SU-DHL-6 (cell line): ENCODE results near the gene PACS1.

Source experiments
- H2AFZ ChIP-seq: fragments of 200-600 bp; sonication (generic); 2 replicates; pipeline ENCODE4 v1.6.1; 2014; ENCODE audit warnings: low read depth, mild to moderate bottlenecking, moderate library complexity, mixed read lengths, antibody characterized with exemption, low read length; ENCODE audit not compliant: severe bottlenecking
- H3F3A ChIP-seq: fragments of 200-600 bp; shearing (Covaris generic); 2 replicates; pipeline ENCODE4 v1.6.0; 2016; ENCODE audit warnings: antibody characterized with exemption, mild to moderate bottlenecking; ENCODE audit not compliant: insufficient read depth
- H3K27ac ChIP-seq: fragments of 200-600 bp; sonication (generic); 2 replicates; pipeline ENCODE4 v1.5.1; 2016; ENCODE audit warnings: low read depth, mild to moderate bottlenecking, low read length, moderate library complexity, mixed read lengths
- H3K27me3 ChIP-seq: fragments of 200-600 bp; sonication (generic), shearing (Covaris generic); 2 replicates; pipeline ENCODE4 v1.6.0; 2014; ENCODE audit warnings: mild to moderate bottlenecking, low read length
- H3K36me3 ChIP-seq: fragments of 200-600 bp; sonication (generic); 2 replicates; pipeline ENCODE4 v1.6.1; 2014; ENCODE audit warnings: mild to moderate bottlenecking, low read length, mixed read lengths
- H3K4me2 ChIP-seq: fragments of 300-600, 200-600 bp; shearing (Covaris generic), sonication (generic); 2 replicates; pipeline ENCODE4 v1.6.0; 2014; ENCODE audit warnings: low read length, low read depth, mild to moderate bottlenecking; ENCODE audit not compliant: poor library complexity, severe bottlenecking
- H3K4me3 ChIP-seq: fragments of 200-600 bp; sonication (generic); 2 replicates; pipeline ENCODE4 v1.5.1; 2014; ENCODE audit warnings: antibody characterized with exemption, low read length, mild to moderate bottlenecking, mixed read lengths; ENCODE audit not compliant: insufficient read depth, poor library complexity, severe bottlenecking
- H3K79me2 ChIP-seq: fragments of 200-600 bp; sonication (generic); 2 replicates; pipeline ENCODE4 v1.6.1; 2014; ENCODE audit warnings: mild to moderate bottlenecking, low read length, moderate library complexity; ENCODE audit not compliant: insufficient read depth
- H3K9ac ChIP-seq: fragments of 200-600 bp; sonication (generic); 2 replicates; pipeline ENCODE4 v1.7.0; 2014; ENCODE audit warnings: mild to moderate bottlenecking, low read length
- H3K9me2 ChIP-seq: fragments of 200-600 bp; sonication (generic); replicated peaks from 2 replicates; pipeline ENCODE4 v1.6.1; 2014; ENCODE audit warnings: low read length; ENCODE audit not compliant: insufficient read depth
- H3K9me3 ChIP-seq: fragments of 200-600 bp; sonication (generic); 2 replicates; pipeline ENCODE4 v1.6.1; 2014; ENCODE audit warnings: low read length, mixed read lengths; ENCODE audit not compliant: insufficient read depth
- H4K20me1 ChIP-seq: fragments of 200-600 bp; sonication (generic); 2 replicates; pipeline ENCODE4 v1.6.1; 2014; ENCODE audit warnings: low read depth, mild to moderate bottlenecking, antibody characterized with exemption, low read length, moderate library complexity, mixed read lengths
- CTCF ChIP-seq: fragments of 200-600 bp; sonication (generic); IDR thresholded peaks from one replicate; pipeline ENCODE4 v1.5.1; 2017; ENCODE audit warnings: antibody characterized with exemption, mild to moderate bottlenecking, low read length, moderate library complexity; ENCODE audit not compliant: insufficient read depth, poor library complexity, severe bottlenecking
- EZH2phosphoT487 ChIP-seq: fragments of 200-600 bp; sonication (generic), shearing (Covaris generic); conservative IDR thresholded peaks from 2 replicates; pipeline ENCODE4 v1.6.1; 2018; ENCODE audit warnings: mild to moderate bottlenecking, antibody characterized with exemption, low read length, moderate library complexity, mixed read lengths

PACS1 gene

DNA sequence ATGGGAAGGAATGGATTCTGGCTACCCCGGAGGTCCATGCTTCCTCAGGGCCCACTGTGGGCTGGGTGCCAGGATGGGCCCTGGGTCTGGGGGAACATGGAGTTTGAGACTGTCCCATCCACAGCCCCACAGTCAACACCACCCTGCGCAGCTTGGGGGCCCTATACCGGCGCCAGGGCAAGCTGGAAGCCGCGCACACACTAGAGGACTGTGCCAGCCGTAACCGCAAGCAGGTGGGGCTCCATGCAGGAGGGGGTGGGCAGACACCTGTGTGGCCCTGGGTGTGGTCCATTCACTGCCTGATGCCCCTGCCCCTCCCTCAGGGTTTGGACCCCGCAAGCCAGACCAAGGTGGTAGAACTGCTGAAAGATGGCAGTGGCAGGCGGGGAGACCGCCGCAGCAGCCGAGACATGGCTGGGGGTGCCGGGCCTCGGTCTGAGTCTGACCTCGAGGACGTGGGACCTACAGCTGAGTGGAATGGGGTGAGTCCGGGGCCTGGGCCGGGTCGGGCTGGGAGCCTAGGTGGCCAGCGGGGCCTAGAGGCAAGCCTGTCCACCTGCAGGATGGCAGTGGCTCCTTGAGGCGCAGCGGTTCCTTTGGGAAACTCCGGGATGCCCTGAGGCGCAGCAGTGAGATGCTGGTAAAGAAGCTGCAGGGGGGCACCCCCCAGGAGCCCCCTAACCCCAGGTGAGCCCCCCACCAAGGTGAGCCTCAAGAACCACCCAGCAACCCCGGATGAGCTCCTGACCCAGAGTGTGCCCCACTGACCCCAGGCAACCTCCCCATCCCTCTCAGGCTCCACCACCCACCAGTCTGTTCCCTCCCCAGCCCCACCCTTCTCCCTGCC is 195.7 kb downstream of the PACS1 start:
- Histone ChIP-seq H3K36me3 (no peaks in the 10 kb centered on the region), H2AFZ (no peak overlapping the region), H4K20me1 (no peaks in the 10 kb centered on the region), H3K27me3 (no peaks in the 10 kb centered on the region), H3F3A (peaks cover 6% of the 10 kb centered on the region), H3K9me2 (no peaks in the 10 kb centered on the region), H3K27ac (no peak overlapping the region), H3K4me3 (no peak overlapping the region), H3K4me2 (no peak overlapping the region), H3K9me3 (no peaks in the 10 kb centered on the region), H3K9ac (no peak overlapping the region), H3K79me2 (peaks cover 22% of the 10 kb centered on the region)
- TF ChIP-seq EZH2phosphoT487, result no peak
- no peak for TF ChIP-seq CTCF

DNA sequence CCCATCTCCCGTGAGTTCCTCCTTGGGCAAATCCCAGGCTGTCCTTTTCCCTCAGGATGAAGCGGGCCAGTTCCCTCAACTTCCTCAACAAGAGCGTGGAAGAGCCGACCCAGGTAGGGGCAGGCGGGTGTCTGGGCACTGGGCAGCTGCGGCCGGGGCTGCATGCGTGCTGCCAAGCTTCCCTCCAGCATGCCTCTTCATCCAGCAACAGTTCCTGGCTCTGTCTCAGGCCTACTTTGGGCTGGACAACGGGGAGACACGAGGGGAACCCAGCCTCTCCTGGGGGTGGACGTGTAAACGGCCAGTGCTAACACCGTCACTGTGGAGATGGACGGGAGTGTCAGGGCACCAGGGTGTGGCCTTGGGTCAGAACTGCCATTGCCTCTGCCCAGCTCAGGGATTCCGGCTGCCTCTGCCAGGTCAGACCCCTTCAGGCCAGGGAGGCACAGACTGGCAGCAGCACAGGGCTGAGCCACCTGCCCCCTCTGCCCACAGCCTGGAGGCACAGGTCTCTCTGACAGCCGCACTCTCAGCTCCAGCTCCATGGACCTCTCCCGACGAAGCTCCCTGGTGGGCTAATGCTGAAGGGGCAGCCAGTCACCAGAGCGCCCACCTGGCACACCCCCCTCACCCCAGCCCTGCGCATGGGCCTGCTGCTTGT is 196.4 kb downstream of the PACS1 start:
- H3K9ac ChIP-seq, result peak overlapping the region; percentile 92; the same call in 1 of the 2 replicates
- no peak overlapping the region for H3K4me3 ChIP-seq
- no peak overlapping the region for H3K4me2 ChIP-seq

GRCh38 chr11:66267039-66267378 is 196.9 kb downstream of the PACS1 start:
- no peaks in the 10 kb centered on the region for H3K9me3 ChIP-seq
- H3K36me3 ChIP-seq, result no peaks in the 10 kb centered on the region
- TF ChIP-seq CTCF (no peak), EZH2phosphoT487 (no peak)
- no peak overlapping the region for H2AFZ ChIP-seq
- H3F3A ChIP-seq, result peaks cover 6% of the 10 kb centered on the region
- no peak overlapping the region for H3K27ac ChIP-seq
- peak overlapping the region; percentile 57 for H3K4me3 ChIP-seq
- no peaks in the 10 kb centered on the region for H4K20me1 ChIP-seq
- no peaks in the 10 kb centered on the region for H3K27me3 ChIP-seq
- H3K9me2 ChIP-seq, result no peaks in the 10 kb centered on the region
- H3K9ac ChIP-seq, result peak overlapping the region; percentile 92; the same call in 1 of the 2 replicates
- peaks cover 24% of the 10 kb centered on the region for H3K79me2 ChIP-seq
- peak overlapping the region; percentile 90 for H3K4me2 ChIP-seq

More for the DNA sequence above, 196.4 kb downstream of the PACS1 start:
- H4K20me1 ChIP-seq, result no peaks in the 10 kb centered on the region
- H3K36me3 ChIP-seq, result no peaks in the 10 kb centered on the region
- H3K27me3 ChIP-seq, result no peaks in the 10 kb centered on the region
- no peak overlapping the region for H3K27ac ChIP-seq
- TF ChIP-seq CTCF (no peak), EZH2phosphoT487 (no peak)
- H2AFZ ChIP-seq, result no peak overlapping the region
- H3F3A ChIP-seq, result peaks cover 6% of the 10 kb centered on the region
- no peaks in the 10 kb centered on the region for H3K9me2 ChIP-seq
- H3K9me3 ChIP-seq, result no peaks in the 10 kb centered on the region
- H3K79me2 ChIP-seq, result peaks cover 24% of the 10 kb centered on the region
